ENCODE measurements around the gene RSPH9. TPM values are rescaled to one million over a fixed set of nuclear protein-coding genes. Genes with fewer than 3 reads are reported as not detected.

The RSPH9 gene, protein sequence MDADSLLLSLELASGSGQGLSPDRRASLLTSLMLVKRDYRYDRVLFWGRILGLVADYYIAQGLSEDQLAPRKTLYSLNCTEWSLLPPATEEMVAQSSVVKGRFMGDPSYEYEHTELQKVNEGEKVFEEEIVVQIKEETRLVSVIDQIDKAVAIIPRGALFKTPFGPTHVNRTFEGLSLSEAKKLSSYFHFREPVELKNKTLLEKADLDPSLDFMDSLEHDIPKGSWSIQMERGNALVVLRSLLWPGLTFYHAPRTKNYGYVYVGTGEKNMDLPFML
- polyA plus RNA-seq (2013, experiment 1 of 4): 1.3 TPM
- 2.1 TPM for polyA plus RNA-seq (2013, experiment 2 of 4)
- 1.8 TPM for polyA plus RNA-seq (2013, experiment 3 of 4)
- polyA plus RNA-seq (2013, experiment 4 of 4): 2.3 TPM

GRCh38 chr6:43644940-43645612 lies at the start of gene RSPH9:
TSS of gene RSPH9 (plus strand) at chr6:43645036. CDS start at chr6:43645099, 63 bp downstream.
- H3K4me1 ChIP-seq (ENCODE audit: control insufficient read depth, insufficient read depth, low read length): no peaks in the 10 kb centered on the region
- peak within 1 kb of the TSS; percentile 83 for H3K27ac ChIP-seq (ENCODE audit: insufficient read depth, low read depth, low read length, poor library complexity, severe bottlenecking)
- H3K4me3 ChIP-seq (ENCODE audit: insufficient read depth, low read depth, low read length): peak within 1 kb of the TSS; percentile 45
- H3K9me3 ChIP-seq (ENCODE audit: control insufficient read depth, low read length): no peaks in the 10 kb centered on the region
- 1% methylated on average over 52 of the region's 52 CpGs for WGBS, 2 experiments
- peaks cover 9% of the 10 kb centered on the region for H3K36me3 ChIP-seq (ENCODE audit: control insufficient read depth, insufficient read depth, low read length)
- no peaks in the 10 kb centered on the region for H3K27me3 ChIP-seq (ENCODE audit: control insufficient read depth, insufficient read depth, low read length, poor library complexity, severe bottlenecking)

GRCh38 chr6:43600595-43600994 lies 44.2 kb upstream of the RSPH9 start:
- Histone ChIP-seq H3K4me1 (ENCODE audit: control insufficient read depth, insufficient read depth, low read length) (no peaks in the 10 kb centered on the region), H3K27ac (ENCODE audit: insufficient read depth, low read depth, low read length, poor library complexity, severe bottlenecking) (no peak overlapping the region), H3K27me3 (ENCODE audit: control insufficient read depth, insufficient read depth, low read length, poor library complexity, severe bottlenecking) (no peaks in the 10 kb centered on the region), H3K9me3 (ENCODE audit: control insufficient read depth, low read length) (no peaks in the 10 kb centered on the region), H3K36me3 (ENCODE audit: control insufficient read depth, insufficient read depth, low read length) (peaks cover 6% of the 10 kb centered on the region), H3K4me3 (ENCODE audit: insufficient read depth, low read depth, low read length) (no peak overlapping the region)
- WGBS, 2 experiments: 97 to 98% methylated on average over 2 of the region's 2 CpGs

DNA sequence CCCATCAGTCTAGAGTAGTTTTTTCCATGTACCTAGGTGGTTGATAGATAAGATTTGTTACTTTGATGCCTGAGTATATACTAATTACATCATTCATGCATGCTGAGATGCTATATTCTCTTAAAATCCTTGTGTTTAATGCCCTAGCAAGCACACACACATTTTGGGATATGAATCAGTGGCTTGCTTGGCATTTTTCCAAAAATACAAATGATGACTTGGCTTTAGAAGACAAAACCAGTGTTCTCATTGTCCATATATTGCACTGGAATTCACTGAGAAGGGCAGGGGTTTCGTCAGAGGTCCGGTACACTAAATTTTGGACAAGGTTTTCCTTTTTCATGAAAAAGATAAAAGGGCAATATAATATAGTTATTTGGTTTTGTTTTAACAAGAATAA lies 40.7 kb upstream of the RSPH9 start:
- 93 to 100% methylated on average over 2 of the region's 2 CpGs for WGBS, 2 experiments

DNA sequence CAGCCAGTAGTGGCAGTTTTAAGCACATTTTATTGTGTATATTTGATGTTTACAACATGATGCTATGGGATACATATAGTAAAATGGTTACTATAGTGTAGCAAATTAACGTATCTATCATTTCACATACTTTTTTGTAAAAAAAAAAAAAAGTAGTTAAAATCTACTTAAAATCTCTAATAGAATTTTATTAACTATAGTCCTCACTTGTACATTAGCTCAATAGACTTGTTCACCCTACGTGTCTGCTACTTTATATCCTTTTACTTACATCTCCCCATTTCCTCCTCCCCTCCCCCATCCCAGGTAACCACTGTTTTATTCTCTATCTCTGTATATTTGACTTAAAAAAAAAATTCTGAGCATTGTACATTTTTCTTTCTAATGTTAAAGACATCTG lies 38.8 kb upstream of the RSPH9 start:
- H3K27me3 ChIP-seq (ENCODE audit: control insufficient read depth, insufficient read depth, low read length, poor library complexity, severe bottlenecking): no peaks in the 10 kb centered on the region
- H3K4me3 ChIP-seq (ENCODE audit: insufficient read depth, low read depth, low read length): no peak overlapping the region
- H3K27ac ChIP-seq (ENCODE audit: insufficient read depth, low read depth, low read length, poor library complexity, severe bottlenecking): no peak overlapping the region
- WGBS, 2 experiments: 90 to 98% methylated on average over 2 of the region's 2 CpGs
- peaks cover 6% of the 10 kb centered on the region for H3K36me3 ChIP-seq (ENCODE audit: control insufficient read depth, insufficient read depth, low read length)
- H3K4me1 ChIP-seq (ENCODE audit: control insufficient read depth, insufficient read depth, low read length): no peaks in the 10 kb centered on the region
- H3K9me3 ChIP-seq (ENCODE audit: control insufficient read depth, low read length): no peaks in the 10 kb centered on the region

More for the DNA sequence above, 40.7 kb upstream of the RSPH9 start:
- Histone ChIP-seq H3K36me3 (ENCODE audit: control insufficient read depth, insufficient read depth, low read length) (peaks cover 6% of the 10 kb centered on the region), H3K9me3 (ENCODE audit: control insufficient read depth, low read length) (no peaks in the 10 kb centered on the region), H3K4me1 (ENCODE audit: control insufficient read depth, insufficient read depth, low read length) (no peaks in the 10 kb centered on the region), H3K27ac (ENCODE audit: insufficient read depth, low read depth, low read length, poor library complexity, severe bottlenecking) (no peak overlapping the region), H3K4me3 (ENCODE audit: insufficient read depth, low read depth, low read length) (no peak overlapping the region), H3K27me3 (ENCODE audit: control insufficient read depth, insufficient read depth, low read length, poor library complexity, severe bottlenecking) (no peaks in the 10 kb centered on the region)

DNA sequence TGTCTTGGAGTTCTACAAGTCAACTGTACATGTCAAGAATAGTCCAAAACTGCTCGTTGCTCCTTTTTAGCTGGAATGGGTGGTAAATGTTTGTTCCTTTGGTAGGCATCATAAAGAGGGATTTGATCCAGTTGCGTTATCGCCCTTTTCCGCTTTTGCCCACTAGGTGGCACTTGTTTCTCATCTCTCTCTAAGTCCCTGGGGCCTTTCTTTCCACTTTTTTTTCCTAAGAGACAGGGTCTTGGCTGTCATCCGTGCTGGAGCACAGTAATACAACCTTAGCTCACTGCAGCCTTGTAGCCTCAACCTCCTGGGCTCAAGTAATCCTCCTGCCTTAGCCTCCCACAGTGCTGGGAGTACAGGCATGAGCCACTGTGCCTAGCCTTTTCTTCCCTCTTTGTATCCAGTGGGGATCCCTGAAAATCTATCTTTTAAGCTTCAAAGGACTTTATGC lies 36.5 kb upstream of the RSPH9 start:
- H3K36me3 ChIP-seq (ENCODE audit: control insufficient read depth, insufficient read depth, low read length): peaks cover 6% of the 10 kb centered on the region
- no peaks in the 10 kb centered on the region for H3K4me1 ChIP-seq (ENCODE audit: control insufficient read depth, insufficient read depth, low read length)
- no peak overlapping the region for H3K4me3 ChIP-seq (ENCODE audit: insufficient read depth, low read depth, low read length)
- 5 to 10% methylated on average over 5 of the region's 5 CpGs for WGBS, 2 experiments
- no peaks in the 10 kb centered on the region for H3K9me3 ChIP-seq (ENCODE audit: control insufficient read depth, low read length)
- H3K27ac ChIP-seq (ENCODE audit: insufficient read depth, low read depth, low read length, poor library complexity, severe bottlenecking): no peak overlapping the region
- no peaks in the 10 kb centered on the region for H3K27me3 ChIP-seq (ENCODE audit: control insufficient read depth, insufficient read depth, low read length, poor library complexity, severe bottlenecking)

DNA sequence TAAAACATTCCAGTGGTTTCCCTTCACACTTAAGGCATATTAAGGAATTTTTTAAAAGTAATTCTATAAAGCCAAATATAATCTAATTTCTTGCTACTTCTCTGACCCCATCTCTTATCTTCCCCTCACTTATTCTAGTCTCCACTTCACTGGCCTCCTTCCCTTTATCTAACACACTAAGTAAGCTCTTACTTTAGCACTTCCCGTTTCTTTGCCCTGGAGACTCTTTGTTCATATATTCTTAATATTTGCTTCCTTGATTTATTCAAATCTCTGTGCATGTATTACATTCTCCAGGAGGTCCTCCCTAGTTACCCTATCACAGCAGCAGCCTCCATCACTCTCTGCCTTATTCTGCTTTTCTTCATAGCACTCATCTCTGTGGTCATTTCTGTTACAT lies 36.0 kb upstream of the RSPH9 start:
- Histone ChIP-seq H3K27me3 (ENCODE audit: control insufficient read depth, insufficient read depth, low read length, poor library complexity, severe bottlenecking) (no peaks in the 10 kb centered on the region), H3K27ac (ENCODE audit: insufficient read depth, low read depth, low read length, poor library complexity, severe bottlenecking) (no peak overlapping the region), H3K36me3 (ENCODE audit: control insufficient read depth, insufficient read depth, low read length) (peaks cover 6% of the 10 kb centered on the region), H3K9me3 (ENCODE audit: control insufficient read depth, low read length) (no peaks in the 10 kb centered on the region), H3K4me1 (ENCODE audit: control insufficient read depth, insufficient read depth, low read length) (no peaks in the 10 kb centered on the region), H3K4me3 (ENCODE audit: insufficient read depth, low read depth, low read length) (no peak overlapping the region)
- 92 to 100% methylated on average over 1 of the region's 1 CpG for WGBS, 2 experiments

DNA sequence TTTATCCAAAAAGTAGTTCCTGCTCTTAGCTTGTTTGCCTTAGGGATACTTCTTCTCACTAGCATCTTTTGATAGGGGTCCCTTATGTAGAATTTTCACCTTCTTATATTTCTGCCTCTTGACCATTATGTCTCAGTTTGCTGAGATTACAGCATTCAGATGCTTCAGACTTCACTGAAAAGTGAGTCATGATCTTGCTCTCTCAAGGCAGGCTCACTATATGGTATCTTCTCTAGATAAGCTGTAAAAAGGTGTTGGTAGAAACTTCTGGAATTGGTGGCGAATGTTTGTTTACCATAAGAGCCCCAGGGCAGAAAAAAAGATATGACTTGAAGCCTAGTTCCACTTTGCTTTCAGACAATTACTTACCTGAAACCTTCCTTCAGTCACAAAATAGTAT lies 35.4 kb upstream of the RSPH9 start:
- Histone ChIP-seq H3K36me3 (ENCODE audit: control insufficient read depth, insufficient read depth, low read length) (peaks cover 6% of the 10 kb centered on the region), H3K27me3 (ENCODE audit: control insufficient read depth, insufficient read depth, low read length, poor library complexity, severe bottlenecking) (no peaks in the 10 kb centered on the region), H3K27ac (ENCODE audit: insufficient read depth, low read depth, low read length, poor library complexity, severe bottlenecking) (no peak overlapping the region), H3K4me3 (ENCODE audit: insufficient read depth, low read depth, low read length) (no peak overlapping the region), H3K9me3 (ENCODE audit: control insufficient read depth, low read length) (no peaks in the 10 kb centered on the region), H3K4me1 (ENCODE audit: control insufficient read depth, insufficient read depth, low read length) (no peaks in the 10 kb centered on the region)
- 100% methylated on average over 1 of the region's 1 CpG for WGBS, 2 experiments

DNA sequence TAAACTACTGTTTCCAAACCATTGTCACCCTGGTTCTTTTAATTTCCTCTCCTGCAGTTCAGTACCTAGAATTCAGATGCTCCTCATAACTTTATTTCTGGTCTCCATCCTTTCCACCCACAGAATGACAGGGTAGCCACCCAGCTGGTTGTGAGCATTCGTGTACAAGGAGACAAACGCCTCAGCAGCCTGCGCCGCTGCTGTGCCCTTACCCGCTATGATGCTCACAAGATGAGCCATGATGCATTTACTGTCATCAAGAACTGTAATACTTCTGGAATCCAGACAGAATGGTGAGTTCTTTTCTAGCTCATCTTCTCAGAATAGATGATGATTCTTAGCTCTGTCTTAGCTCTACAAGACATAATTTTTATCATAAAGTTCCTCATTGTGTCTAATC lies 34.4 kb upstream of the RSPH9 start:
- H3K4me3 ChIP-seq (ENCODE audit: insufficient read depth, low read depth, low read length): no peak overlapping the region
- H3K9me3 ChIP-seq (ENCODE audit: control insufficient read depth, low read length): no peaks in the 10 kb centered on the region
- H3K27ac ChIP-seq (ENCODE audit: insufficient read depth, low read depth, low read length, poor library complexity, severe bottlenecking): no peak overlapping the region
- H3K4me1 ChIP-seq (ENCODE audit: control insufficient read depth, insufficient read depth, low read length): no peaks in the 10 kb centered on the region
- 93 to 98% methylated on average over 5 of the region's 5 CpGs for WGBS, 2 experiments
- H3K27me3 ChIP-seq (ENCODE audit: control insufficient read depth, insufficient read depth, low read length, poor library complexity, severe bottlenecking): no peaks in the 10 kb centered on the region
- peaks cover 7% of the 10 kb centered on the region for H3K36me3 ChIP-seq (ENCODE audit: control insufficient read depth, insufficient read depth, low read length)

DNA sequence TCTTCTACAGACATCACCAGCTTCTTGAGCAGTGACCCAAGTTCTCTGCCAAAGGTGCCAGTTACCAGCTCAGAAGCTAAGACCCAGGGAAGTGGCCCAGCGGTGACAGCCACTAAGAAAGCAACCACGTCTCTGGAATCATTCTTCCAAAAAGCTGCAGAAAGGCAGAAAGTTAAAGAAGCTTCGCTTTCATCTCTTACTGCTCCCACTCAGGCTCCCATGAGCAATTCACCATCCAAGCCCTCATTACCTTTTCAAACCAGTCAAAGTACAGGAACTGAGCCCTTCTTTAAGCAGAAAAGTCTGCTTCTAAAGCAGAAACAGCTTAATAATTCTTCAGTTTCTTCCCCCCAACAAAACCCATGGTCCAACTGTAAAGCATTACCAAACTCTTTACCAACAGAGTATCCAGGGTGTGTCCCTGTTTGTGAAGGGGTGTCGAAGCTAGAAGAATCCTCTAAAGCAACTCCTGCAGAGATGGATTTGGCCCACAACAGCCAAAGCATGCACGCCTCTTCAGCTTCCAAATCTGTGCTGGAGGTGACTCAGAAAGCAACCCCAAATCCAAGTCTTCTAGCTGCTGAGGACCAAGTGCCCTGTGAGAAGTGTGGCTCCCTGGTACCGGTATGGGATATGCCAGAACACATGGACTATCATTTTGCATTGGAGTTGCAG lies 31.0 kb upstream of the RSPH9 start:
- Histone ChIP-seq H3K4me1 (ENCODE audit: control insufficient read depth, insufficient read depth, low read length) (no peaks in the 10 kb centered on the region), H3K4me3 (ENCODE audit: insufficient read depth, low read depth, low read length) (no peak overlapping the region), H3K36me3 (ENCODE audit: control insufficient read depth, insufficient read depth, low read length) (peaks cover 7% of the 10 kb centered on the region), H3K27me3 (ENCODE audit: control insufficient read depth, insufficient read depth, low read length, poor library complexity, severe bottlenecking) (no peaks in the 10 kb centered on the region), H3K9me3 (ENCODE audit: control insufficient read depth, low read length) (no peaks in the 10 kb centered on the region), H3K27ac (ENCODE audit: insufficient read depth, low read depth, low read length, poor library complexity, severe bottlenecking) (no peak overlapping the region)
- WGBS, 2 experiments: 95 to 96% methylated on average over 6 of the region's 6 CpGs

GRCh38 chr6:43614396-43614730 lies 30.5 kb upstream of the RSPH9 start:
- no peak overlapping the region for H3K4me3 ChIP-seq (ENCODE audit: insufficient read depth, low read depth, low read length)
- no peaks in the 10 kb centered on the region for H3K9me3 ChIP-seq (ENCODE audit: control insufficient read depth, low read length)
- no peak overlapping the region for H3K27ac ChIP-seq (ENCODE audit: insufficient read depth, low read depth, low read length, poor library complexity, severe bottlenecking)
- WGBS, 2 experiments: 94 to 95% methylated on average over 2 to 3 of the region's 3 CpGs
- no peaks in the 10 kb centered on the region for H3K4me1 ChIP-seq (ENCODE audit: control insufficient read depth, insufficient read depth, low read length)
- H3K27me3 ChIP-seq (ENCODE audit: control insufficient read depth, insufficient read depth, low read length, poor library complexity, severe bottlenecking): no peaks in the 10 kb centered on the region
- H3K36me3 ChIP-seq (ENCODE audit: control insufficient read depth, insufficient read depth, low read length): peaks cover 7% of the 10 kb centered on the region

Data from ectodermal cell (in vitro differentiated cells).